NCI-H82 treated with DMSO at 0.1 percent for 48 hours (cell line): ENCODE measurements around the gene TAPBPL.

ENCODE experiments used
- DNase-seq: peaks from one replicate; lab custom pipeline; 2025; ENCODE audit not compliant: unreplicated experiment; lab: John Stamatoyannopoulos, UW

The TAPBPL gene

DNA sequence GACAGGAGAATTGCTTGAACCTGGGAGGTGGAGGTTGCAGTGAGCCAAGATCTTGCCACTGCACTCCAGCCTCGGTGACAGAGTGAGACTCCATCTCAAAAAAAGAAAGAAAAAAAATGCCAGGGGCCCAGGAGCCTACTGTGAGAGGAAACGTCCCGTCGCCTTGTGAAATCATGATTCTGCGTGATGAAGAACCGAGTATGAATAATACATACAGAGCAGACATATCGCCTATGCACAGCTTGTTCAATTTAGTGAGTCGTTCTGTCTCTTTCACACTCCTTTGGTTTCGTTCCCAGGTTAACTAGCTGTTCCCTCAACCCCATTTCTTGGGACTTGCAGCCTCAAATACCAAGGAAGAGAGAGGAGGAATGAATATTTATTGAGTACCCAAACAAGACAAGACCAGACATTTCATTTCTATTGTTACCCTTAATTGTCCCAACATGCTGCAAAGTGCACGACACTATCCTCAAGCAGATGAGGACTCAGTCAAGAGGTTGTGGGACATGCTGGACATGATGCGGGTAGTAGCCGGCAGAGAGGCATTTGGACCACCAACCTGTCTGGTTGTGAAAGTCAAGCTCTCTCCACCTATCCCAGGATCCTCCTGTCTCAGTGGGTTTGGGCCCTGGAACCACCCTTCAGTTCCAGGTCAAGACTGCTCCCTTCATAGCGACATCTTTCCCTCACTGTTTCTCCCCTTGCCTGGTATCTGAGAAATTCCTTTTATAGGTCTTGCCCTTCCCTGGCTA, 15.7 kb upstream of the TAPBPL start:
- no peak for DNase-seq

- DNase-seq: no peak
Measured at GRCh38 chr12:6437586-6437985, 14.3 kb upstream of the TAPBPL start.

GRCh38 chr12:6438345-6438744, 13.5 kb upstream of the TAPBPL start:
- DNase-seq: no peak

- DNase-seq: no peak
Measured at GRCh38 chr12:6440391-6440790, 11.5 kb upstream of the TAPBPL start.

- DNase-seq: no peak
Measured at GRCh38 chr12:6442836-6443235, 9.0 kb upstream of the TAPBPL start.

- no peak for DNase-seq
Measured at GRCh38 chr12:6443361-6443983, 8.4 kb upstream of the TAPBPL start.

- DNase-seq: no peak
Measured at GRCh38 chr12:6444031-6444430, 7.8 kb upstream of the TAPBPL start.

- no peak for DNase-seq
Measured at GRCh38 chr12:6444704-6445688, 6.8 kb upstream of the TAPBPL start, which contains the start of gene CD27. CD27 (plus strand) TSS chr12:6444955; CDS start chr12:6445096, 141 bp downstream.

DNA sequence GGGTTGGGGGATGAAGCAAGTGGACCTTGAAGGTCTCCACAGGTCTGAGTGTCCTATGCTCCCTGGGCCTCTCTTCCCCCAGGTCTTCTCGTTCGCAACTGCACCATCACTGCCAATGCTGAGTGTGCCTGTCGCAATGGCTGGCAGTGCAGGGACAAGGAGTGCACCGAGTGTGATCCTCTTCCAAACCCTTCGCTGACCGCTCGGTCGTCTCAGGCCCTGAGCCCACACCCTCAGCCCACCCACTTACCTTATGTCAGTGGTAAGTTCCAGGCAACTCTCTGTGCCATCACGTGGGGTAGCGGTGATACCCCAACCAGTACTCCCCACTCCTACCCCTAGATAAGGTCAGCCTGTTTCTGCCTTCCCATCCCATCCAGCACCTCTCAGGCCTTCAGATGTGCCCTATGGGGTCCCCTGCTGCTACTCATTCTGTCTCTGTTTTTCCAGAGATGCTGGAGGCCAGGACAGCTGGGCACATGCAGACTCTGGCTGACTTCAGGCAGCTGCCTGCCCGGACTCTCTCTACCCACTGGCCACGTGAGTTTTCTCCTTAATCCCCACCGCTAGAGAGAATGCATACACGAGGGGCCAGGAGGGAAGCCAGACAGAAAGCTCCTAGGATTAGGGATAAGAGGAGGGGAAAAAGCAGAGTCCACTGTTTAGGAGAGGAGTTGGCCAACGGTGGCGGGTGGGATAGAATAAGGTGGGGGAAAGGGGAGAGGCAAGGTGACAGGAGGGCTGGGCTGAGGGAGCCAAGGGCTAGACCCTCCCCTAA, 1.6 kb upstream of the TAPBPL start:
- peak; percentile 87 for DNase-seq

GRCh38 chr12:6450869-6451347, 934 bp upstream of the TAPBPL start:
- no peak for DNase-seq

DNA sequence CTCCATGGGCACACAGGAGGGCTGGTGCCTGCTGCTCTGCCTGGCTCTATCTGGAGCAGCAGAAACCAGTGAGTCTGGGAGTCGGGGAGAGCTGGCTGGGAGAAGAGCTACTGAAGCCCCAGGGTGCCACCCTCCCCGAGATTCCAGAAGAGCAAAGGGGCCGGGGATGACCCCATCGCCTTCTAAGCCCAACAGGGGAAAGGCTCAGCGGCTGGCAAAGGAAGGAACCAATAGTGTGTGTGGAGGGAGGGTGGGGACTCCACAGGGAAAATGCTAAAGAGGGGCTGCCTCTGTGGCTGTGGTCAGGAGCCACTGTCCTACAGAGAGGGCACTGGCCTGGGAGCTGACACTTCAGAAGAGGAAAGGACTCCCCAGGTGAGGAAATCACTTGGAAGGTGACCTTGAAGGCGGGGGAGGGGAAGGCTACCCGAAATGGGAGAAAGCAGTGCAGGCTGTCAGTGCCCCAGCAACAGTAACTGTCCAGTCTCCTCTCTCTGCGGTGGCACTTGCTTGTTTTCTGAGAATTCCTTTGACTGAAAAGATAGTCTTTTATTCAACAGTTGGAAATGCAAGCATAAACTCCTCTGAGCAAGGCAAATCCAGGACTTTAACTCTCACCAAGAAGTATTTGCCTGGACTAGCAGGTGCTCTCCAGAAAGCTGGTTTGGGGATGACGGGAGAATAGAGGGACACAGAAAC, 552 bp downstream of the TAPBPL start:
- no peak for DNase-seq

GRCh38 chr12:6452944-6453630, 1.2 kb downstream of the TAPBPL start:
- no peak for DNase-seq

GRCh38 chr12:6457220-6457945, 5.5 kb downstream of the TAPBPL start:
- no peak for DNase-seq

DNA sequence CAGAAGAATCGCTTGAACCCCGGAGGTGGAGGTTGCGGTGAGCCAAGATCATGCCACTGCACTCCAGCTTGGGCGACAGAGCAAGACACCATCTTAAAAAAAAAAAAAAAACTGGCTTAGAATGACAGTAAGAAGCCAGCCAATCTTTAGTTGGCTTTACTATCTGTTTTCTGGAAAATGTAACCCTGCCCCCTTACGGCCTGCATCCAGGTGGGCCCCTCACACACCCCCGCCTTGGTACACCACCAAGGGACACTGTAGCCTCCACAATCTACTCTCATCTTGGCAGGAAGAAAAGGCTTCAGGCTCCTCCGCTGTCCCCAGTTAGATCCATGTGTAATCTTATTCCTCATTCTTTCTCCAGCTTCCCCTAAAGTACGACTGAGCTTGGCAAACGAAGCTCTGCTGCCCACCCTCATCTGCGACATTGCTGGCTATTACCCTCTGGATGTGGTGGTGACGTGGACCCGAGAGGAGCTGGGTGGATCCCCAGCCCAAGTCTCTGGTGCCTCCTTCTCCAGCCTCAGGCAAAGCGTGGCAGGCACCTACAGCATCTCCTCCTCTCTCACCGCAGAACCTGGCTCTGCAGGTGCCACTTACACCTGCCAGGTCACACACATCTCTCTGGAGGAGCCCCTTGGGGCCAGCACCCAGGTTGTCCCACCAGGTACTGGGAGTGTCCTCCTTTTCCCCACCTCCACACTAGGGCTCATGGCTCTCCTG, 6.6 kb downstream of the TAPBPL start:
- no peak for DNase-seq

DNA sequence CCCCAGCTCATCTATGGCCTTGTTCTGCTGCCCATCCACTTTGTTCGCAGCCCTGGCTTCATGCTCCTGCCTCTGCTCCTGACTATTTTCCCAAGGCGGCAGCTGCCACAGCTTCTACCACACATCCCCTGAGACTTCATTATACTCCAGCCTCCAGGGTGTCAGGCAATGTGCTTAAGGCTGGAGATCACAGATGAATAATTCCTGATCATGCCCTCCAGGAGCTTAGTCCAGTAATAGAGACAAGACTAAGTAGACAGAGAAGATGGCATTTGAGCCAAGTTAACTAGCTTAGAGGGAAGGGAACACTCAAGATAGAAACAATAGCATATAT, 7.1 kb downstream of the TAPBPL start:
- DNase-seq: peak; percentile 34

GRCh38 chr12:6460751-6461371, 9.0 kb downstream of the TAPBPL start:
- no peak for DNase-seq

DNA sequence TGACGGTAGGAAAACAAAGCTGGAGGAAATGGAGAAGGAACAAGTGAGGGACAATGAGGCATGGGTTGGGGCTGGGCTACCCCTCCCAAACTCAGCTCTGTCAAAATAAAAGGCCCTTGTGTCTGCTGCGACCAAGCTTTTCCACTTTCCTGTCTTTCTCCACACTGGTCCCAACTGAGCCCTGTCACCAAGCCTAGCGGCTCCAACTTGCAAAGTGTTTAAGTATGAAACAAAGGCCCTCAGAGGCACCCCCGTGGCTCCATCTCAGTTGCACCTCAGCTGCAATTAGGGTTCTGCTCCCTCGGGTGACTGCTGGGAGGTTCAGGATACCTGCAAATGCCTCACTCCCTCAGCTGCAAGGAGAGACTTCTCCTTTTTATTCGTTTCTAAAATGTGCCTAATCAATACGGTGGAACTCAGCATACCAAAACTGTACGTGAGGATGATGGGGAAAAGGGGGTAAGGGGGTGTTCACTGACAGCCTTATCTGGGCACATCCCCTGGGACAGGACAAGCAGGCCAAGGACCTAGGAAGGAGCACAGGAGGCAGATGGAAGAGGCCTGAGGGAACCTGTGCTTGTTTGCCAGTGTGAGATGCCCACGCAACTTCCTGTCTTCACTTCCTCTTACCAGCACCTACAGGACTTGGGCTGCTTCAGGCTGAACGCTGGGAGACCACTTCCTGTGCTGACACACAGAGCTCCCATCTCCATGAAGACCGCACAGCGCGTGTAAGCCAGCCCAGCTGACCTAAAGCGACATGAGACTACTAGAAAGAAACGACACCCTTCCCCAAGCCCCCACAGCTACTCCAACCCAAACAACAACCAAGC, 9.8 kb downstream of the TAPBPL start:
- no peak for DNase-seq
